MM.1S (cell line): ENCODE data around the gene NYAP1.

Source experiments
- EZH2 ChIP-seq: fragments of 300-600 bp; sonication (generic); optimal IDR thresholded peaks from 2 replicates; pipeline ENCODE3; 2017; ENCODE audit warnings: low read depth, mild to moderate bottlenecking, antibody characterized with exemption, low read length, mixed read lengths
- EZH2phosphoT487 ChIP-seq: fragments of 300-600 bp; sonication (generic); IDR thresholded peaks from 2 replicates; pipeline ENCODE4 v1.6.1; 2018; ENCODE audit warnings: antibody characterized with exemption, low read length
- TF ChIP-seq, protein P1 (sequence below): fragments of 300-600 bp; sonication (generic); IDR thresholded peaks from 2 replicates; pipeline ENCODE4 v1.5.1; 2016; ENCODE audit warnings: antibody characterized with exemption, low read length, mixed read lengths

DNA sequence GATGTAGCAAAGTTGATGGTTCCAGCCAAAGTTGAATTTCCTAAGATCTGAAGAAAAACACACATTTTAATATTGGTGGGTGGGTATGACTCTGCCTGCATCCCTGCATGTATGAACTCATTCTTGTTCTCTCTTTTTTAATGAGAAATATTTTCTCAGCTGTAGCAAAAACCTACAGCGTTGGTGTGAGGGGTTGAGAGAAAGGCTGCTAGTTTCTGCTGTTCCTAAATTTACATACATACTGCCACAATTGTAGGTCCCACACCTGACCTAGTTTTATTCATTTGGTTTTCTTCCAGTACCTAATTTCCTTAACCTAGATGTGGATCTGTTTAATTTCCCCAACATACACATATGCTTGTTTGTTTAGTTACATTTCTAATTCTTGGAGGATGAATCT is 59.9 kb downstream of the NYAP1 start:
- no peak for TF ChIP-seq EZH2
- TF ChIP-seq, protein P1, sequence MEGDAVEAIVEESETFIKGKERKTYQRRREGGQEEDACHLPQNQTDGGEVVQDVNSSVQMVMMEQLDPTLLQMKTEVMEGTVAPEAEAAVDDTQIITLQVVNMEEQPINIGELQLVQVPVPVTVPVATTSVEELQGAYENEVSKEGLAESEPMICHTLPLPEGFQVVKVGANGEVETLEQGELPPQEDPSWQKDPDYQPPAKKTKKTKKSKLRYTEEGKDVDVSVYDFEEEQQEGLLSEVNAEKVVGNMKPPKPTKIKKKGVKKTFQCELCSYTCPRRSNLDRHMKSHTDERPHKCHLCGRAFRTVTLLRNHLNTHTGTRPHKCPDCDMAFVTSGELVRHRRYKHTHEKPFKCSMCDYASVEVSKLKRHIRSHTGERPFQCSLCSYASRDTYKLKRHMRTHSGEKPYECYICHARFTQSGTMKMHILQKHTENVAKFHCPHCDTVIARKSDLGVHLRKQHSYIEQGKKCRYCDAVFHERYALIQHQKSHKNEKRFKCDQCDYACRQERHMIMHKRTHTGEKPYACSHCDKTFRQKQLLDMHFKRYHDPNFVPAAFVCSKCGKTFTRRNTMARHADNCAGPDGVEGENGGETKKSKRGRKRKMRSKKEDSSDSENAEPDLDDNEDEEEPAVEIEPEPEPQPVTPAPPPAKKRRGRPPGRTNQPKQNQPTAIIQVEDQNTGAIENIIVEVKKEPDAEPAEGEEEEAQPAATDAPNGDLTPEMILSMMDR, result no peak
- no peak for TF ChIP-seq EZH2phosphoT487
